Fibroblast of villous mesenchyme (primary cell): ENCODE results near the gene EGFL8. TPM values are rescaled to one million over a fixed set of nuclear protein-coding genes. Genes with fewer than 3 reads are reported as not detected.

Experiments
- DNase-seq: peaks from one replicate; pipeline ENCODE4 v3.0.0-alpha.2; 2010; ENCODE audit warnings: low read depth
- H3K4me3 ChIP-seq: 2 replicates; pipeline ENCODE4 v1.5.1; 2011; ENCODE audit warnings: low read depth, mild to moderate bottlenecking, low read length
- total RNA-seq: library from RNA; depleted of rRNA; stranded (reverse); fragments of >200 nt; gene quantifications from 2 replicates; pipeline ENCODE4 v1.2.3, GENCODE V29; 2012
- TF ChIP-seq, protein P1 (sequence below): IDR thresholded peaks from 2 replicates; pipeline ENCODE4 v1.5.1; 2012; ENCODE audit warnings: low read depth, mild to moderate bottlenecking, low read length; ENCODE audit not compliant: insufficient read depth

EGFL8 gene
- total RNA-seq: 0.97 and 2.6 TPM in 2 replicates

DNA sequence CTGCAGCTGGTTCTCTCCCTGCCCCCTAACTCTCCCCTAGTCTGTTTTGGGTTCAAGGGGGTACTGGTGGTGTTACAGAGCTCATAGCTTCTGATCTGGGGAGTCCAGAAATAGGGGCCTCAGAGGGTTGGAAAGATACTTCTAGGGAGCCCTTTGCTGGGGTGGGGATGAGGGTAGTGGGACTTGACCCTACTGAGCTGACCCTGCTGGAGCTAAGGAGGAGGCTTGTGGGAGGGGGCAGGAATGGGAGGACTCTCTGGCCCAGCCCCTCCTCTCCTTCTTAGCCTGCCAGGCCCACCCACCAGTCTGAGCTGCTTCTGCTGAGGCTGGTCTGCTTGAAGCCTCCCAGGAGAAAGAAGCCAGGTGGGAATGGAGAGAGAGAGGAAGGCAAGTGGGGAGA, at the start of gene EGFL8:
EGFL8 (plus strand) TSS at position 301 of the 400 bp plus-strand sequence. CDS start 1,571 bp downstream, outside the sequence.
- TF ChIP-seq, protein P1, sequence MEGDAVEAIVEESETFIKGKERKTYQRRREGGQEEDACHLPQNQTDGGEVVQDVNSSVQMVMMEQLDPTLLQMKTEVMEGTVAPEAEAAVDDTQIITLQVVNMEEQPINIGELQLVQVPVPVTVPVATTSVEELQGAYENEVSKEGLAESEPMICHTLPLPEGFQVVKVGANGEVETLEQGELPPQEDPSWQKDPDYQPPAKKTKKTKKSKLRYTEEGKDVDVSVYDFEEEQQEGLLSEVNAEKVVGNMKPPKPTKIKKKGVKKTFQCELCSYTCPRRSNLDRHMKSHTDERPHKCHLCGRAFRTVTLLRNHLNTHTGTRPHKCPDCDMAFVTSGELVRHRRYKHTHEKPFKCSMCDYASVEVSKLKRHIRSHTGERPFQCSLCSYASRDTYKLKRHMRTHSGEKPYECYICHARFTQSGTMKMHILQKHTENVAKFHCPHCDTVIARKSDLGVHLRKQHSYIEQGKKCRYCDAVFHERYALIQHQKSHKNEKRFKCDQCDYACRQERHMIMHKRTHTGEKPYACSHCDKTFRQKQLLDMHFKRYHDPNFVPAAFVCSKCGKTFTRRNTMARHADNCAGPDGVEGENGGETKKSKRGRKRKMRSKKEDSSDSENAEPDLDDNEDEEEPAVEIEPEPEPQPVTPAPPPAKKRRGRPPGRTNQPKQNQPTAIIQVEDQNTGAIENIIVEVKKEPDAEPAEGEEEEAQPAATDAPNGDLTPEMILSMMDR: no peak
- no peak for DNase-seq
- no peak within 1 kb of the TSS for H3K4me3 ChIP-seq

DNA sequence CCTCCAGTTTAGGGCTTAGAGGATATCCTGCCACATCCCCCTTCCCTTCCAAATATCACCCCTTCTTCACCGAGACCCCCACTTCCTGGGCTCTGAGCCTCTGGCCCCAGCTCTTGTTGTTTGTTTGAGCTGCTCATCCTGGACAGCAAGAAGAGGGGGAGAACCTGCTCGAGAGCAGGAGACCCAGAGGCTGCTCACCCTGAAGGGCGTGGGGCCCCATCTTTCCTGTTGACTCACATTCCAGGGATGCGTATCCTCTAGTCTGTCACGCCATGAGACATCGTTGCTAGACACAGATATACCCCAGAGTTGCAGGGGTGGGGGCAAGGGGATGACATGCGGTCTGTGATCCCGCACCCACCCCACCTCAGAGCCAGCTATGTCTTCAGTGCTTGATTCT, 49.6 kb upstream of the EGFL8 start:
- no peak overlapping the region for H3K4me3 ChIP-seq
- TF ChIP-seq, protein P1: no peak
- peak; percentile 63 for DNase-seq

DNA sequence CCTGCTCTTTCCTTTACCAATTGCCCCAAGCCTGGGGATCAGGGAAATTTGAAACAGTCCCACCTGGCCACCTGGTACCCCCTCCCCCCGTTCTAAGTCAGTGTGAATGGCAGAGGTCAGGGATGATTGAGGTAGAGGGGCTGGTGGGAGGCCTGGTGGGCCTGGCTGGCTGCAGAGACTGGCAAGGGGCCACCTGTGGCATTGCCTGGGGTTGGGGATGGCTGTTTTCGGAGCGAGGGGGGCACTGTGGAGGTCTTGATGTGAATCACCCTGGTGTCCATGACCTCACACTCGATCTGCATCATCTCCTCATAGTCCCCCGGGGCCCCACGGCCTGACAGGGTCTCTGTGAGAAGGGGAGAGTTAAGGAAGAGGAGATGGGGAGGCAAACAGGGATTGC, 48.8 kb upstream of the EGFL8 start:
- TF ChIP-seq, protein P1: no peak
- no peak for DNase-seq
- no peak overlapping the region for H3K4me3 ChIP-seq

DNA sequence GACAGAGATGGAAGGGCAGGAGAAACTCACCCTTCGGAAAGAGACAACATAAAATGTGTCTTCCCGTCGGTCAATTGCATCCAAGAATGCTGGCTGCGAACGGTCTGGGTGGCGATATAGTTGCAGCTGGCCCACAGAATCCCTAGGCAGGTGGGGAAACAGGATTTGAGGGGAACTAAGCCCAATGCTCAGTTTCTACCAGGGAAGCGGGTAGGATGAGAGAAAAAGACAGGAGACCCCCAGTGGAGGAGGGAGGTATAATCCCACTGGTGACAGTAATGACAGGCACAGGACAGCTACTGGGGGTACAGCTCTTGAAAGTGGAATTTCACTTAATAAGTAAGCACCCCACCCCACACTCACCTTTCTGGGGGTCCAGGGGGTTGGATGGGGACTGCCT, 47.7 kb upstream of the EGFL8 start:
- TF ChIP-seq, protein P1: peak; percentile 56
- DNase-seq: no peak
- no peak overlapping the region for H3K4me3 ChIP-seq

DNA sequence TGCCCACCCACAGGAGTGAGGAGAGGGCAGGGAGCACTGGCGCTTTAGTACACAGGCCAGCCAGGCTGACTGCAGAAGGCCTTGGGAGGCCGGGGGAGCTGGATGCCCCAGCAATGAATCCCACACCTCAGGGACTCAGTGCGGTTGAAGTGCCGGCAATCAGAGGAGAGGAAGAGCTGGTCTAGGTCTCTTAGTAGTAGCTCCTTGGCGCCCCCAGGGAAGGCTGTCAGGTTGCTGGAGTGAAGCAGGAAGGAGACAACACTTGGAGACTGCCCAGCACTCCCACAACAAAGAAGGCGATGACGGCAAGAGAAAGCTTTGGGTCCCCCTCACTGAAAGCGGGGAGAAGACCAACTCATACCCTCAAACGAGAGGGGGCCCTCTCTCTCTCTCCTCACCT, 46.9 kb upstream of the EGFL8 start:
- TF ChIP-seq, protein P1: no peak
- no peak for DNase-seq

DNA sequence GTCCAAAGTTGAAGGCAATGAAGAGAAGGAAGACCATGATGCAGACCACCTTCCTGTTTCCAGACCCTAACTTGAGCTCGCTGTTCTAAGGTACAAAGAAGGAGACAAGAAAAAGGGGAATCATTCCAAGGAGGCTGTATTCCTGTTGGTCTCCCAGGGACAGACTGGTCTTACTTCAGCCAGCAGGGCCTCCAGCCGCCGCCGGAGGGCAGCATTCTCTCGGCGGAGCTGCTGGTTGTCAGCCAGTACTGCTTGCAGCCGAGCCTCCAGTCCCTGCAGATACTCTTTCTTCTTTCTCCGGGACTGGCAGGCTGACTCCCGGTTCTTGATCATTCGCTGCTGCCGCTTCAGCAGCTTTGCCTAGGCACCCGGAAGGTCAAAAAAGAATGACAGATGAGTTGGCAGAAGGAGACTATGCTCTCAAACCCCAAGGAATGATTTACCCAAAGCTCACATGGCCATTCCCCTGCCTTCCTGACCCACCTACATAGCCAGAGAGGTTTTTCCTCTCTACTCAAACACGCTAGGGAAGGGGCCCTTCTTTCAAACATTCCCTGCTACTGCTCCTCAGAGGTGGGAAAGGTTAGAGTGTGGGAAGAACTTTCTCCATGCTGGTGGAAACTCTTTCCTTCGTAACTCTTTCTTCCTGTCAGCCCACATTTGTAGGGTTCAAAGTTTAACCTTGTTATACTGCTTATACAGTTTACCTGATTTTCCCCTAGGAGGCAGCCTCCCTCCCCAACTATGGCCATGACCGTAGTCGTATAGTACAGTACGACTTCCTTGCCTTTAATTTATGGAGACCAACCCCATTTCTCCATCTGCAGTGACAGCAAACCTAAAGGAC, 45.4 kb upstream of the EGFL8 start:
- peak; percentile 88 for DNase-seq
- H3K4me3 ChIP-seq: no peak overlapping the region
- TF ChIP-seq, protein P1: peak; percentile 97

More for the DNA sequence above, 46.9 kb upstream of the EGFL8 start:
- no peak overlapping the region for H3K4me3 ChIP-seq
